Upper lobe of right lung (tissue), 1 donor: ENCODE data around the gene NEK1. TPM values are rescaled to one million over a fixed set of nuclear protein-coding genes. Genes with fewer than 3 reads are reported as not detected.

ENCODE experiments used
- ATAC-seq: fragments of 200-7000 bp; cut with Tn5 transposase; one replicate; pipeline ENCODE4 v1.9.1; 2020; ENCODE audit warnings: mild to moderate bottlenecking, moderate library complexity
- DNase-seq: peaks from one replicate; pipeline ENCODE4 v3.0.0-alpha.2; 2020
- H3K27ac ChIP-seq: fragments of 200-600 bp; one replicate; pipeline ENCODE4 v1.8.0; 2022
- H3K27me3 ChIP-seq: fragments of 200-600 bp; one replicate; pipeline ENCODE4 v1.8.0; 2022; ENCODE audit warnings: mild to moderate bottlenecking
- H3K36me3 ChIP-seq: fragments of 200-600 bp; one replicate; pipeline ENCODE4 v1.8.0; 2022
- H3K4me1 ChIP-seq: fragments of 200-600 bp; one replicate; pipeline ENCODE4 v1.8.0; 2022
- H3K4me3 ChIP-seq: fragments of 200-600 bp; one replicate; pipeline ENCODE4 v1.8.0; 2022; ENCODE audit warnings: mild to moderate bottlenecking
- H3K9me3 ChIP-seq: fragments of 200-600 bp; one replicate; pipeline ENCODE4 v1.8.0; 2022
- CTCF ChIP-seq: fragments of 200-600 bp; IDR thresholded peaks from one replicate; pipeline ENCODE4 v1.8.0; 2022; ENCODE audit warnings: antibody characterized with exemption
- intact Hi-C: fragments of 100-400 bp; cut with DNase I; formaldehyde crosslinking; loops from one replicate; pipeline ENCODE4 v1.11.0; 2022
- total RNA-seq: library from RNA; stranded (reverse); fragmentation: NEBNext Ultra II Directional; extraction: Animal tissue kit (Norgen Biotek cat#: 25700); gene quantifications from one replicate; pipeline ENCODE4 v1.2.1, GENCODE V29; 2021
- donor health status: DM: no; HTN: yes; CAD: no; lungs with severe emphysema.

Gene NEK1
- total RNA-seq, 1 donor from 2014 or later, result 13.5 TPM

GRCh38 chr4:169658975-169659715 lies 46.8 kb upstream of the NEK1 start:
- H3K4me3 ChIP-seq, result no peak overlapping the region
- no peak for ATAC-seq
- TF ChIP-seq CTCF, result no peak
- intact Hi-C loops, result no loop called here
- no peak for DNase-seq
- H3K4me1 ChIP-seq, result peaks cover 14% of the 10 kb centered on the region
- H3K36me3 ChIP-seq, result no peaks in the 10 kb centered on the region
- no peaks in the 10 kb centered on the region for H3K9me3 ChIP-seq
- no peaks in the 10 kb centered on the region for H3K27me3 ChIP-seq
- H3K27ac ChIP-seq, result peak overlapping the region; percentile 73

GRCh38 chr4:169658196-169658595 lies 45.8 kb upstream of the NEK1 start:
- H3K27me3 ChIP-seq, result no peaks in the 10 kb centered on the region
- no peak overlapping the region for H3K4me3 ChIP-seq
- no peak for ATAC-seq
- no peak for DNase-seq
- no peak overlapping the region for H3K27ac ChIP-seq
- H3K36me3 ChIP-seq, result no peaks in the 10 kb centered on the region
- TF ChIP-seq CTCF, result no peak
- intact Hi-C loops, result no loop called here
- peaks cover 14% of the 10 kb centered on the region for H3K4me1 ChIP-seq
- no peaks in the 10 kb centered on the region for H3K9me3 ChIP-seq

- no peak for ATAC-seq
- peaks cover 14% of the 10 kb centered on the region for H3K4me1 ChIP-seq
- H3K36me3 ChIP-seq, result no peaks in the 10 kb centered on the region
- TF ChIP-seq CTCF, result no peak
- intact Hi-C loops, result no loop called here
- H3K4me3 ChIP-seq, result no peak overlapping the region
- DNase-seq, result no peak
- no peaks in the 10 kb centered on the region for H3K9me3 ChIP-seq
- no peak overlapping the region for H3K27ac ChIP-seq
- H3K27me3 ChIP-seq, result no peaks in the 10 kb centered on the region
Measured at GRCh38 chr4:169657470-169658107, 45.2 kb upstream of the NEK1 start.

GRCh38 chr4:169655401-169655800 lies 43.0 kb upstream of the NEK1 start:
- ATAC-seq, result no peak
- Histone ChIP-seq H3K36me3 (no peaks in the 10 kb centered on the region), H3K9me3 (no peaks in the 10 kb centered on the region), H3K27me3 (no peaks in the 10 kb centered on the region), H3K4me3 (no peak overlapping the region), H3K4me1 (peaks cover 17% of the 10 kb centered on the region), H3K27ac (no peak overlapping the region)
- no peak for TF ChIP-seq CTCF
- DNase-seq, result no peak
- intact Hi-C loops, result no loop called here

- intact Hi-C loops, result no loop called here
- no peaks in the 10 kb centered on the region for H3K27me3 ChIP-seq
- H3K9me3 ChIP-seq, result no peaks in the 10 kb centered on the region
- peaks cover 14% of the 10 kb centered on the region for H3K4me1 ChIP-seq
- no peaks in the 10 kb centered on the region for H3K36me3 ChIP-seq
- DNase-seq (no peak), ATAC-seq (no peak)
- H3K27ac ChIP-seq, result no peak overlapping the region
- no peak for TF ChIP-seq CTCF
- no peak overlapping the region for H3K4me3 ChIP-seq
Measured at GRCh38 chr4:169652535-169652934, 40.2 kb upstream of the NEK1 start.
